ENCODE measurements around the gene C1orf159.

DNA sequence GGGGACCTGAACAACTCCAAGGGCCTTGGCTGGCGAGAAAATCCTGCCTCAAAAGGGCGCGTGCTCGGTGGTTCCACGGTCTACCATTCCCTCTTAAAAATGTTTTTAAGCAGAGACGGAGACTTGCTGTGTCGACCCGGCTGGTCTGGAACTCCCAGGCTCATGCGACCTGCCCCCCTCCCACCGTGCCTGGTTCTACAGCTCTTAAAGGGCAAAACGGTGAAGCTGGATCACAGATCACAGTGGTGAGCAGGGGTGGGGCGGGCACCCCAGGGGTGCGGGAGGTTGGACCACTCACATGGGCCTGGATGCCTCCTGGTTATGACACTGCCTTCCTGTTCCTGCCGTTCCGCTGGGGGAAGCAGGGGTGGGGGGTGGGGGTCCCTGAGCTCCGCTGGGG, 4.2 kb upstream of the C1orf159 start:
- no peak for TF ChIP-seq CTCF (IDR thresholded peaks at IDR 0.05)
- no peak for TF ChIP-seq POLR2A (IDR thresholded peaks at IDR 0.05)
